Parathyroid adenoma (tissue), 2 donors: ENCODE results near the gene PPP1R2C.

ENCODE experiments used
- H2AFZ ChIP-seq: fragments of 300-600 bp; sonication (generic); one replicate; pipeline ENCODE4 v1.7.0; 2017; ENCODE audit warnings: antibody characterized with exemption, mild to moderate bottlenecking
- H3K27ac ChIP-seq: fragments of 300-600 bp; sonication (generic); one replicate; pipeline ENCODE4 v1.7.0; 2017
- H3K27me3 ChIP-seq: fragments of 300-600 bp; sonication (generic); one replicate; pipeline ENCODE4 v1.7.0; 2017; ENCODE audit warnings: low read length; ENCODE audit not compliant: control insufficient read depth, insufficient read depth
- H3K36me3 ChIP-seq: fragments of 300-600 bp; sonication (generic); one replicate; pipeline ENCODE4 v1.7.0; 2017; ENCODE audit warnings: low read length; ENCODE audit not compliant: control insufficient read depth, insufficient read depth
- H3K4me1 ChIP-seq: fragments of 300-600 bp; sonication (generic); one replicate; pipeline ENCODE4 v1.7.0; 2017; ENCODE audit warnings: control low read depth
- H3K4me2 ChIP-seq: fragments of 300-600 bp; sonication (generic); one replicate; pipeline ENCODE4 v1.7.0; 2017; ENCODE audit warnings: low read length
- H3K4me3 ChIP-seq: fragments of 300-600 bp; sonication (generic); one replicate; pipeline ENCODE4 v1.7.0; 2017; ENCODE audit warnings: low read depth, low read length
- H3K79me2 ChIP-seq: fragments of 300-600 bp; sonication (generic); one replicate; pipeline ENCODE4 v1.7.0; 2017; ENCODE audit warnings: control low read depth
- H3K9ac ChIP-seq: fragments of 300-600 bp; sonication (generic); one replicate; pipeline ENCODE4 v1.7.0; 2017; ENCODE audit warnings: mild to moderate bottlenecking
- H3K9me3 ChIP-seq: fragments of 300-600 bp; sonication (generic); one replicate; pipeline ENCODE4 v1.7.0; 2017; ENCODE audit warnings: low read length; ENCODE audit not compliant: control insufficient read depth
- CTCF ChIP-seq: fragments of 300-600 bp; sonication (generic); IDR thresholded peaks from one replicate; pipeline ENCODE4 v1.7.0; 2017; ENCODE audit warnings: antibody characterized with exemption, mild to moderate bottlenecking
- donor health status: primary hyperparathyroidism.

PPP1R2C gene

GRCh38 chrX:42778096-42778495, at the start of gene PPP1R2C:
Gene PPP1R2C (minus strand): TSS chrX:42778163. CDS start chrX:42778079, 84 bp downstream.
- TF ChIP-seq CTCF = no peak
- no peaks in the 10 kb centered on the region for H3K9me3 ChIP-seq
- H3K36me3 ChIP-seq = no peaks in the 10 kb centered on the region
- H3K4me3 ChIP-seq = no peak within 1 kb of the TSS
- H3K4me2 ChIP-seq = no peak within 1 kb of the TSS
- no peak within 1 kb of the TSS for H3K9ac ChIP-seq
- no peaks in the 10 kb centered on the region for H3K27me3 ChIP-seq
- no peaks in the 10 kb centered on the region for H3K4me1 ChIP-seq
- H3K27ac ChIP-seq = no peak within 1 kb of the TSS
- no peaks in the 10 kb centered on the region for H3K79me2 ChIP-seq
- H2AFZ ChIP-seq = no peak within 1 kb of the TSS

GRCh38 chrX:42825201-42825600, 47.2 kb upstream of the PPP1R2C start:
- Histone ChIP-seq H3K9ac (no peak overlapping the region), H3K4me3 (no peak overlapping the region)
- no peak for TF ChIP-seq CTCF

GRCh38 chrX:42824541-42824940, 46.6 kb upstream of the PPP1R2C start:
- H3K27me3 ChIP-seq = no peaks in the 10 kb centered on the region
- H3K27ac ChIP-seq = no peak overlapping the region
- no peak overlapping the region for H3K9ac ChIP-seq
- no peak overlapping the region for H3K4me3 ChIP-seq
- no peaks in the 10 kb centered on the region for H3K9me3 ChIP-seq
- no peaks in the 10 kb centered on the region for H3K4me1 ChIP-seq
- no peak for TF ChIP-seq CTCF
- no peak overlapping the region for H2AFZ ChIP-seq
- no peak overlapping the region for H3K4me2 ChIP-seq
- H3K36me3 ChIP-seq = no peaks in the 10 kb centered on the region
- H3K79me2 ChIP-seq = no peaks in the 10 kb centered on the region

More at GRCh38 chrX:42825201-42825600, 47.2 kb upstream of the PPP1R2C start:
- no peaks in the 10 kb centered on the region for H3K4me1 ChIP-seq
- no peak overlapping the region for H3K27ac ChIP-seq
- H3K36me3 ChIP-seq = no peaks in the 10 kb centered on the region
- H2AFZ ChIP-seq = no peak overlapping the region
- H3K27me3 ChIP-seq = no peaks in the 10 kb centered on the region
- no peaks in the 10 kb centered on the region for H3K79me2 ChIP-seq
- no peaks in the 10 kb centered on the region for H3K9me3 ChIP-seq
- H3K4me2 ChIP-seq = no peak overlapping the region

GRCh38 chrX:42823443-42823842, 45.5 kb upstream of the PPP1R2C start:
- Histone ChIP-seq H3K27ac (no peak overlapping the region), H3K36me3 (no peaks in the 10 kb centered on the region), H3K4me2 (no peak overlapping the region), H3K9me3 (no peaks in the 10 kb centered on the region), H3K4me1 (no peaks in the 10 kb centered on the region), H2AFZ (no peak overlapping the region), H3K9ac (no peak overlapping the region), H3K79me2 (no peaks in the 10 kb centered on the region), H3K27me3 (no peaks in the 10 kb centered on the region), H3K4me3 (no peak overlapping the region)
- TF ChIP-seq CTCF = no peak

- H3K27me3 ChIP-seq = no peaks in the 10 kb centered on the region
- no peak overlapping the region for H2AFZ ChIP-seq
- H3K4me1 ChIP-seq = no peaks in the 10 kb centered on the region
- no peak overlapping the region for H3K4me2 ChIP-seq
- H3K36me3 ChIP-seq = no peaks in the 10 kb centered on the region
- H3K9me3 ChIP-seq = no peaks in the 10 kb centered on the region
- TF ChIP-seq CTCF = no peak
- H3K9ac ChIP-seq = no peak overlapping the region
- H3K4me3 ChIP-seq = no peak overlapping the region
- H3K27ac ChIP-seq = no peak overlapping the region
- no peaks in the 10 kb centered on the region for H3K79me2 ChIP-seq
These were observed 44.0 kb upstream of the PPP1R2C start for GRCh38 chrX:42821803-42822443.
